ENCODE results near the gene DNMT3A.

The DNMT3A gene

DNA sequence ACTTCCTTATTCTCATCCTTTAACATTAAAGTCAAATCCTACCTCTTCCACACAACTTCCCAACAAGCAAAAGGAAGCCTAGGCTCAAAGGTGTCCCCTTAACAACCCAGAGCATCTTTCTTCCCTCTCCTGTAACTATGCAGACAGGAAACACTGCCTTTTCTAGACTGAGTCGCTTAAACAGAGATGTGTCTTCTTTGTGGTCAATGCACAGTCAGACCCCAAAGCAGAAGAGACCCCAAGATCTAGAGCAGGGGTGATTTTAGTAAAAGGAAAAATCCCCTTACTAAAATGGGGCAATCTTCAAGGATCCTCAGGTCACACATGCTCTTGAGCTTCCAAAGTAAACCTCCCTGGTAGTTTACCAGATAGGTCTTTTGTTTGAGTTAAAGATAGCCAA, 86.8 kb downstream of the DNMT3A start:
- no peak for DNase-seq

DNA sequence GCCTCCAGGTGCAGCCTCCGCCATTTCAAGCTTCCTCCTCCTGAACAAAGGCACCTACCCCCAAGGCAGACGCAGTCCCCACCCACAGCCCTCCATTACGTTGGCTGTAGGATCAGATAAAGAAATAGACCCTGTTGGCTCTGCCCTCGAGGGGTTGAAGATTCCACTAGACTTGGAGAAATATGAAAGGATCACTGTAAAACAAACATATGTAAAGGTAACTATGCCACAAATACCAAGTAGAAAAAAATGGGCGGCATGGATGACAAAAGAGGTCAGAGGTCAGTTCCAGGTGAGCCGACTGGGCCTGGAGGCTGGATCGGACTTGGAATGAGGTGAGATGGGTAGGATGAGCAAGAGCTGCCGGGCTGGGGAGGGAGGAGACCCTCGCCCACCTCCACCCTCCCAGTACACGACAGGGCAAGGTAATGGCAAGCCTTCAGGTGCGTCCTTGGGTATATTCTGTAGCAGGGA, 88.5 kb downstream of the DNMT3A start:
- no peak for DNase-seq

DNA sequence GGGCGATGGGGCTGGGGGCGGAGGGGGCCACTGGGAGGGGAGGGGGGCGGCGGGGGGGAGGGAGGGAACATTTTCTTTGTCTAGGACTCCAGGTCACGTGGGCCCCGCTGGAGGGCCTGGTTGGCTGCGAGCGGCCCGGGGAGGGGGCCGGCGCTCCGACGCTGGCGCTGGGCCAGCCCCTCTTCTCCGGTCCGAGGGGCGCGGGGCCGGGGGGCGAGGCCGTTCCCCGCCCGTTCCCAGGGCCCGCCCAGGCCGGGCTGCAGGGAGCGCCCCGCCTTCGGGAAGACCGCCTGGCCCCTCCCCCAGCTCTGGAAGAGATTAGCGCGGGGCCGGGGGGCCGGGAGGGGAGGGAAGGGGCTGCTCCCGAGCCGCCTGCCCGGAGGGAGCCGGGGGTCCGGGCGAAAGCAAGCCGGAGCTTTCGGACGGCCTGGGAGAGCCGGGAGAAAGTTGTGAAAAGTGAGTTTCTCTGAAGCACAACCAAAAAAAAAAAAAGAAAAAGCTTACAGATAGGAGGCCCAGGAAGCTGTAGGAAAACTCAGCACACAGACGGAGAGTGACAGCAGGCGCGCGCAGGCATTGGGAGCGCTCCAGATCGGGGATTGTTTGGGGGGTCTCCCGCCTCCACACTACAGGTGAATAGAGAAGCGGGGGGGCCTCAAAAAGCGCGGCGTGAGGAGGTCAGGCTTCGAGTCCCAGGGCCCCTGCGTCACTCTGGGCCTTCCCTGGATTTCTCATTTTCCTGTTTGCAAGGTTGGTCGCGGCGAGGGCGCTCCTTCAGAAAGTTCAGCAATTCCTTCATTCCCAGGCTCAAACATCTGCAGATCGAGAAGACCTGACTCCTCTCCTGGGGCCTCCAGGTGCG, 89.2 kb downstream of the DNMT3A start:
- peak; percentile 58 to 62 for DNase-seq

DNA sequence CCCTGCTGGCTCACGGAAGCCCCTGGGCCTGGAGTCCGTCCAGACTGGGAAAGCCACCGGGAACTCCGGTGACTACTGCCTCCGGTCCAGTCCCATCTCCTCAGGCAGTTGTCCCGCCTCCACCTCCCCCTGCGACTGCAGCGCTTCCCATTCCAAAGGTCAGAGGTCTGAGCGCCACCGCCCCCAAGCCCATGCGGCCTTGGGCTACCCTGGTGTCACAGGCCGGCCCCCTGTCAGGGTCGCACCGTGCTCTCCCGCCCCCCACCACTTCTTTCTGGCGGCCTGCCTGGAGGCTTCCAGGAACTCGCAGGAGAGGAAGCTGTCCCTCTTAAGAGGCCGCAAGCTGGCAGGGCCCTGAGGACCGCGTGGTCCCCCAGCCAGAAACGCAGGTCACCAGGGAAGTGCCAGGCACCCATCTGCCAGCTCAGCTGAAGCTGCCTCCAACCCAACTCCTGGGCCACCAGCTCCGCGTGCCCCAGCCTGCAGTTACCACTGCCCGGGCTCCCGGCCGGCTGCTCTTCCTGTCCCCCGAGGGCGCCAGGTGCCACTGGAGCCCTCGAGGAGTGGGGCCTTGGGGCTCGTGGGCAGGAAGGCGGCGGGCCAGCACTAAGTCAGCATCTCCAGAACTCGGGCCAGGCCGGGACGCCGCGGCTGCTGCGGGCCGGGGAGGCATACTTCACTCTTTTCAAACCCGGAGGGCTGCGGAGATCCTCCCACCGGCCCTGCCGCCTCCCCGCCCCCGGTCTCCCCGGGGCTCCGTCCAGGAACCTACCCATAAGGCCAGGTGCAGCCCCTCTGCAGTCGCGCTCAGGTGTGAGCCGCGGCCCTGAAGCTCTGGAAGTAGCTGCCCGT, 90.1 kb downstream of the DNMT3A start:
- peak; percentile 32 to 39 for DNase-seq

DNA sequence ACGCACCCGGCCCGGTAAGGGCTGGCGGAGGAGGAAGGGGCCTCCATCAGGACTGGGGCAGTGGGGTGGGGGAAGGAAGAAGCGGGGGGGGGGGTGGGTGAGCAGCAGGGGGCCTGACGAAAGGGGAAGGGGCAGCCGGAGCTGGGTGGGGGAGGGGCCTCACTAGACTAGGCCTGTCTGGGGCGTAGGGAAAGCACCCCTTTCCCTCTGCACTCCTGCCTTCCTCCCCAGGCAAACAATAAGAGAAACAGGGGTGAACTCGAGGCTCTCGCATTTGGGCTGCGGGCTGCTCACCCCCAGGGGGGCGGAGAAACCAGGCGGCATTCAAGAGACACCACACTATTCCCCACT, 90.7 kb downstream of the DNMT3A start:
- peak; percentile 19 for DNase-seq

DNA sequence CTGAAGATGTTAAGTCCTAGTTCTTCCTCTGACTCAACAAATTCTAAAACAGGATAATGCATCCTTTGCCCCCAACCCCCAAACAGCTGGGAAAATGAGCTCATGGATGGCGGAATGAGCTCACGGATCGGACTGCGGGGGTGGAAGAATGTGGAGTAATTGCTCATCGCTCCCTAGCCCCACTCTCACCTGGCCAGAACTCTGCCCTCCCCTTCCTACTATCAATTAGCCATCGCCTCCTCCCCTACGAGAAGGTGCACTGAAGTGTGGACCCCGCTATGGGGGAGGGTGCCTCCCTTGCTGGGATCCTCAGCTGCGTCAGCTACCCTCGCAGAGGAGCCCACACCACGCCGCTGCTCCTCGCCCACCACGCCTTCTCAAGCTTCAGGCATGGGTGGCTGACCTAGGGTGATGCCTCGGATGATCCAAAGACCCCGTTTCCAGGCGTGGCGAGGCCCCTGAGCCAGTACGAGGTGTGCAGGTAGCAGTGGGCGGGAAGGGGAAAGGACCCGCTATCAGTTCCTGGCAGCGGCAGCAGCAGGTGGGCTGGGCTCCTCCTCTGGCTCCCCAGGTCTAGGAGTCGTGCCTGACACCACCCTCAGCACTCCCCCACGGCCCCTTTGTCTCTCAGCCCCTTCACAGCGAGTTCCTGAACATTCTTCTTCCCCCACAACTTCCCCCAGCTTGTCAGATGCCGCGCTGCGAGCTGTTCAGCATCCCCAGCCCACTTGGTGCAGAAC, 91.2 kb downstream of the DNMT3A start:
- no peak for DNase-seq

DNA sequence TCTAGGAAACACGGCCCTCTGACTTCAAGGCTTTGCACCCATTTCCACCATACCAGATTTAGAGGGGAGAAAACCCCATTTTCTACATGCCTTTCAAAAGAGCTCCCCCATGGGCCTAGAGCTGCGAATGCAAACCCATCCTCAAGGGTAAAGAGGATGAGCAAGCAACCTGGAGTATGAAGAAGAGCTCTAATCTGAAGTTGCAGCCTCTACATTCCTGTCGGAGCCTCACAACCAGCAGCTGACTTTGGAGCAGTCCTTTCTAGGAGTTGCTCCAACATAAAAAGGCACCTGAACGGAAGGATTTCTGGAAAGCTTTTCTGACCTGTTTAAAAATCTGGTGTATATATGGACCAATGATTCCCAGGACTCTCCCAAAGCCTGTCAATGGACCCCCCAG, 91.9 kb downstream of the DNMT3A start:
- no peak for DNase-seq

DNA sequence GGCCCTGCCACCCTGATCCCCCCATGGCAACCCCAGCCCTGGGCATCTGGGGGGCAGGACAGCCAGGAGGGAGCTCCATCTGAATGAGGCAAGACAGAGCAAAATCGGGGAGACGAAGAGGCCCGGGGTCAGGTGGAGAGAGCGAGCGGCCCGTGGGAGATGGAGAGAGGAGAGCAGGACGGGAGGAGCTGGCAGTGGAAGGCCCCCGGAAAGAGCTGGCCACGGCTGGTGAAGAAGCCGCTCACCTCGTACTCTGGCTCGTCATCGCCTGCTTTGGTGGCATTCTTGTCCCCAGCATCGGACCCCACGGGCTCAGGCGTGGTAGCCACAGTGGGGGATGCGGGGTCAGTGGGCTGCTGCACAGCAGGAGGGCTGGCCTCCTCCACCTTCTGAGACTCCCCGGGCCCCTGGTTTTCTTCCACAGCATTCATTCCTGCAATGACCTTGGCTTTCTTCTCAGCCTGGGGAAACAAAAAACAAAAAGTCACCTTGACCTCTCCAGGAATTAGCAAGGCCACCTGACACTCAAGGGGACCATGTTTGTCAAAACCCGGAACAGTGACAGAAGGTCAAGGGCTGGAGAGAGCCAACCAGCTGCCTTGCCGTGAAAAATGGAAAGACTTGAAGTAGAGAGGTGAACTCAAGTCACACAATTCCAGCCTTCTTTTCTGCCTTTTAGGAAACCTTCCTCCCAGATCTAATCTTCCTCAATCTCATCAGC, 93.8 kb downstream of the DNMT3A start:
- DNase-seq = no peak

DNA sequence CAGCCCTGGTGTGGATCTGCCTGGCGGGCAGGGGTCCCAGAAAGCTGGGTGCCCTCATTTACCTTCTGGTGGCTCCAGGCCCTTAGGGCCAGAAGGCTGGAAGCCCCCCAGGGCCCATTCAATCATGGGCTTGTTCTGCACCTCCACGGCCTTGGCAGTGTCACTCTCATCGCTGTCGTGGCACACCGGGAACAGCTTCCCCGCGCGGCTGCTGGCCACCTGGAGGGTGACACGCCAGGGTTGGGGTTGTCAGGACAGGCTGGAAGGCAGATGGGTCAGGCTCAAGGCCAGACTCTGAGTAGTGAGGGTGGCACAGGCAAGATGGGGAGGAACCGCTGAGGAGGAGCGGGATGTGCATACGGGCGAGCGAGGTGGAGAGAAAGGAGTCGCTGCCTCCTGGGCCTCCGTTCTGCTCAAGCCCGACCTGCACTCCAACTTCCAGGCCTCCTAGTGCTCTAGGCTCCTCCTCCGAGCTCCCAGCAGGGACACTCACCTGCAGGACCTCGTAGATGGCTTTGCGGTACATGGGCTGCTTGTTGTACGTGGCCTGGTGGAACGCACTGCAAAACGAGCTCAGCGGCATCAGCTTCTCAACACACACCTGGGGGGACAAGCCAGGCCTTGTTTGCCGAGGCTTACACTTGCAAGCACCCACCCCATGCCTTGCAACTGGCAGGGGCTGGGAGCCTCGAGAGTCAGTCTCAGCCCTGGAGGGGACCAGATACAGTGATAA, 95.0 kb downstream of the DNMT3A start:
- no peak for DNase-seq

DNA sequence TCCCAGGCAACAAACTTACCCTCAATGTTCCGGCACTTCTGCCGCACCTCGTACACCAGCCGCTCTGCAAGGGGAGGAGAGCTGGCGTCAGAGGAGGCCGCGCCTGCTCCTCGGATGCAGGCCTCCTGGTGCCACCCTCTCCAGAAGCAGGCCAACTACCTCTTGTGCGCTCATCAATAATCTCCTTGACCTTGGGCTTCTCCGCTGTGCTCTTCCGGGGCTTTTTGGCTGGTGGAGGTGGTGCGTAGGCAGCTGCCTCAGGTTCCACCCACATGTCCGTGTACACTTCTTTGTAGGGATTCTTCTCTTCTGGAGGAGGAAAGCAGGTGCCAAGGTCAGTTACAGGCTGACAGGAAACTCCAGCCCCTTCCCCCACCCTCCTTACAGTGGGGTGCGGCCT, 95.7 kb downstream of the DNMT3A start:
- DNase-seq = no peak

DNA sequence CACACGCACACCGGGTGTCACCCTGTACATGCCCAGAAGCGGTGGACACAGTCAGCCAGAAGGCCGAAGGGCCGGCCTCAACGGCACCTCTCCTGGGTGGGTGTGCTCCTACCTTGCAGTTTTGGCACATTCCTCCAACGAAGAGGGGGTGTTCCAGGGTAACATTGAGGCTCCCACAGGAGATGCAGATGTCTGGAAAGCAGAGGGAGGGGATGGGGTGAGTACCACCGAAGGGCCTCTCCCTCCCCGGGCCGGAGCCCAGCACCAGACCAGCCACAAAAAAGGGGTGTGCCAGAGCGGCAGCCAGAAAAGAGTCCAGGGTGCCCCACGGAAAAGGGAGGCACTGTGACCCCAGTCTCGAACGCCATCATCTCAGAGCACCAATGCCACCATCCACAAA, 96.6 kb downstream of the DNMT3A start:
- no peak for DNase-seq

DNA sequence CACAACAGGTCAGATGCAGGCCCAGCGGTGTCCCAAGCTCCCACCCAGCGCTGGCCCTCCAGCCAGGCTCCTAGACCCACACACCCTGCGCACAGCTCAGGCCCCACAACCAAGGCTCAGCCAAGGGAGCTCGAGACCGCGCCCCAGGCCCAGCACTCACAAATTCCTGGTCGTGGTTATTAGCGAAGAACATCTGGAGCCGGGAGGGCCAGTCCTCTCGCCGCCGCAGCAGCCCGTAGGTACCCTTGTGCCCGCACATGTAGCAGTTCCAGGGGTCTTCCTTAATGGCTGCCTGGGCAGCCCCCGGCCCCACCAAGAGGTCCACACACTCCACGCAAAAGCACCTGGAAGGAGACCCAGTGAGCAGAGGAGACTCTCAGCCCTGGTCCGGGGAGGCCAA, 97.7 kb downstream of the DNMT3A start:
- no peak for DNase-seq

DNA sequence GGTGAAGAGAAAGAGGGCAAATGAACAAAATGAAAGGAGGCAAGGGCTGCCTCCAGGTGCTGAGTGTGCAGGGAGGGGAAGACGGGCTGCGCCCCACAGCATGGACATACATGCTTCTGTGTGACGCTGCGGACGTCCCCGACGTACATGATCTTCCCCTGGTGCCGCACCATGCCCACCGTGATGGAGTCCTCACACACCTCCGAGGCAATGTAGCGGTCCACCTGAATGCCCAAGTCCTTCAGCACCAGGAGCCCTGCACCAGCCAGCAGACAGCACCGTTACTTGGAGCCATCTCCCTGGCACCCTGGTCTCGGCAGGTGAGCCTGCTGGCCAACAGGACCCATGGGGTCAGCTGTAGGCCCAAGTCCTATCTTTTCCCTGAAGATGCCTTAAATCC, 100.3 kb downstream of the DNMT3A start:
- DNase-seq = no peak

DNA sequence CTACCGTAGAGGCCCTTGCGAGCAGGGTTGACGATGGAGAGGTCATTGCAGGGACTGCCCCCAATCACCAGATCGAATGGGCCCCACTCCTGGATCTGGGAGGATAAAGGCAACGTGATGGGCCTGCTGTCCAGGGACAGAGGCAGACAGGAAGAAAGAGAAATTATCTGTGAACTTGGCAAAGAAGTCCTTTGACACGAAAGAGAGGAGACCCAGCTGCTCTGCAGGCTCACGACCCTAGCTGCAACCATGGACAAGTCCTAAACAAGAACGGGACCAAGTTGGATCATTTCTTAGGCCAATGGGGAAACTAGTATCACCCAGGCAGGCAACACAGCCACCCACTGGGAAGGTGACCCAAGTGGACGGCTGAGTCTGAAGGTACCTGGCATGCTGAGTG, 101.1 kb downstream of the DNMT3A start:
- DNase-seq = no peak

DNA sequence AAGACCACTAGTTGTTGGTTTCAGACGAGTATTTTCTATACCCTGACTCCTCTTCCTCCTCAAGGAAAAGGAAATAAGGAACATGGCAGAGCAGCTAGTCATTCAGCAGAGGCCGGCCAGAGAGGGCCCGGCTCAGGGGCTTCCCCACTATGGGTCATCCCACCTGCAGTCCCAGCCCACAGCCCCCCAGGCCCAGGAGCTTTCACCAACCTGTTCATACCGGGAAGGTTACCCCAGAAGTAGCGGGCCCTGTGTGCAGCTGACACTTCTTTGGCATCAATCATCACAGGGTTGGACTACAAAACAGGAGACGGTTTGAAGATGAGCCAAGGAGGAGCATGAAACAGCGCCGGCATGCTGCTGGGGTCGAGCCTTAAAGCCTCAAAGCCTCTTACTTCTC, 102.8 kb downstream of the DNMT3A start:
- no peak for DNase-seq

DNA sequence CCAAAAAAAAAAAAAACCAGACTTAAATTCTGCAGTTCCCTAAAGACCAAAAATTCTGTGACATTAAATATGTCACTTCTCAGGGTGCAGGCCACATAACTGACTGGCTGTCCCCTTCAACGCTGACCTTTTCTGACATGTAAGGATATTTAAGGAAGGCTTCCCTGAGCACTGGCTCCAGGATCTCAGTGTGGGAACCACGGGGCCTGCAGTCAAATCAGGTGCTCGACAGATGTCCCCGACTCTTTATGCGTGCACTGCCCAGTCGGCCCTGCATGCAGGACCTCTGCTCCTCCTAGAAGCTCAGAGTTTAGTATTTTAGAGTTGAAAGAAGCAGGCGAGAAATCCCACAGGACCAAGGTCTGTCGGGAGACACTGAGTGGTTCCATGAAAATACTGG, 104.0 kb downstream of the DNMT3A start:
- no peak for DNase-seq

DNA sequence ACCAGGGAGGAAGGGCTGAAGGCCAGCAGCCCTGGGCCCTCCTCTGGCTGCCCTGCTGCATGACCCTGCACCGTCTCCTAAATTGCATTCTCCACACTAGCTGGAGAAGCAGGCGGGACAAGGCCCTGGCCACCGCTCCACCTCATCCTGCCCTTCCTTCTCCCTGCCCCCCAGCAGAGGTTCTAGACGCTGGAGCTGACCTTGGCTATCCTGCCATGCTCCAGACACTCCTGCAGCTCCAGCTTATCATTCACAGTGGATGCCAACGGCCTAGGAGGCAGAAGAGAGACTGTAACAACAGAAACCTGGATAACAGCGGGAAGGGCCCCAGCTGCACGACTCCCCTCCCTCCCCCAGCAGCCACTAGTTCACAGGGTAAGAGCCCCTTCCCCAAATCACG, 105.0 kb downstream of the DNMT3A start:
- no peak for DNase-seq

DNA sequence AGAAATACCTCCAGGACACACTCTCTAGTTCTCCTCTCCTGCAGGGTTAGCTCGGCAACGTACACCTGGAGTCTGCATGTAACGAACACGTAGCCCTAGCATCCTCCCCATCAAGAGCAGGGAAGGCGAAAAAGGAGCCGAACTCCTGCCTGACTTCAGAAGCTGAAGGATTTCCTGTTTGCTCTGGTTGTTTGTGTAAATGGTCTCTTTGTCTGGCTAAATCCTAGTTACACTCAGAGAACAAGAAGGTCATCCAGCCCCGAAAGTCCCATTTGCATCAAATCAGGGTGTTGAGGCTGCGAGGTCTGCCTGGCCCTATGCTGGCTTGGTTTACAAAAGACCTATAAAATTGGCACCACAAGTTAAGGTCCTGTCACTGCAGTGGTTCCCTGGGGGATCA, 107.0 kb downstream of the DNMT3A start:
- no peak for DNase-seq

DNA sequence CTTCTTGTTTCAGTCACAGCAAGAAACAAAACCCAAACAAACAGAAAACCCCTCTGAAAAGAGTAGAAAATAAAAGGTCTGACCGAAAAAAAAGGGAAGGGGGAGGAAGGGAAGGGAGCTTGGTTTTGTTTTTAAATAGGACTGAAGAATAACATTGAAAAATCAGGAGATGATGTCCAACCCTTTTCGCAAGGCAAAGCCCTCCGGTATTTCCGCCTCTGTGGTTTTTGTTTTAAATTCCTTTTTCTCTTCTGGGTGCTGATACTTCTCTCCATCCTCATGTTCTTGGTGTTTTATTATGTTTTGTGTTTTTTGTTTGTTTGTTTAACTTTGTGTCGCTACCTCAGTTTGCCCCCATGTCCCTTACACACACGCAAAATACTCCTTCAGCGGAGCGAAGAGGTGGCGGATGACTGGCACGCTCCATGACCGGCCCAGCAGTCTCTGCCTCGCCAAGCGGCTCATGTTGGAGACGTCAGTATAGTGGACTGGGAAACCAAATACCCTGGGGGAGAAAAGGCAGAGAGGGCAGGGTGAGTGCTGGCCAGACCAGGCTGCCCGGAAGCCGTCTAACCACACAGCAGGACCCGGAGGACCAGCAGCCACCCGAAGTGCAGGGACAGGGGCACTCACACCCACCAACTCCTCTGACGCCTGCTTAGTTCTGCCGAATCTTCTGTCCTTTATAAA, 107.7 kb downstream of the DNMT3A start:
- DNase-seq = no peak

DNA sequence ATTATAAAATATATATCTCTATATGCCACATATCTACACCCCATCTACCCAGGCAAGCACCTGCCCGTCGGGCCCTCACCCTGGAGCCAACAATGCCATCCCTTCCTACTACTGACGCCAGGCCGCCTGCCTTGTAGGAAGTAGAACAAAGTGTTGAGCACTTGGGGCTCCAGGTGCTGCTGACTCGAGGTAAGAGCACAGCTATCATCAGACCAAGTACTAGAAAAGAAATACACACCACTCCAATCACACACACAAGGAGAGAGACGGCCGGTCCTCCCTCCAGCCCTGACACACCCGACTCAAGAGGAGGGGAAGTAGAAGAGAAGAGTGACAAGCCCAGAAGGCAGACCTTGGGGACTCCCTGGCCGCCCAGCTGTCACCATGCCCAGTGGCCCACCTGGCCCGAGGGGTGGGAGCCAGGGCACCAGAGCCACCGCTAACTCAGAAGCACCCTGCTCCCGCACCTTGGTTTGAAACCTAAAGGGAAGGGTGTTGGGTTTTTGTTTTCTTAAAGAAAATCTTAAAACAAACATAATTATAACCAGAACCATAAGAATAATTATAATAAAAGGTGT, 109.4 kb downstream of the DNMT3A start:
- DNase-seq = no peak

DNA sequence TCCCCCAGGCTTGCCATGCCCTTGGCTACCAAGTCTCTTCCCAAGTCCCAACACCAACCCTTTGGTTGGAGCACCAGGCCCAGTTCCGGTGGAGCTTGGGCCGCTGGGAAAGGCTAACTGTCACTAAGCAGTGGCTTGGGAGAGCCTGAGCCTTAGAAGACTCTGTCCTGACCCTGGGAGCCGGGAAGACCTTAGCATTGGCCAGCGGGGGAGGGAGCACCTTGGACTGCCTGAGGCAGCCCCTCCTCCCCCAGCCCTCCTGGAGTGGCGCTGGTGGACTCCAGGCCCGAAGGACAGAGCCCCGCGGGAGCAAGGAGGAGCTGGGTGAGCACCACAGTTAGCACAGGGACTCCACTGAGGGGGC, 110.8 kb downstream of the DNMT3A start:
- DNase-seq = no peak
